Stomach (tissue), 9 donors: Measurements from ENCODE around the gene GJB3. TPM values are rescaled to one million over a fixed set of nuclear protein-coding genes. Genes with fewer than 3 reads are reported as not detected.

ENCODE experiments used
- DNase-seq, 2 donors: peaks; one replicate each; pipeline versions ENCODE4 v3.0.0 to v3.0.0-alpha.2; 2013 to 2019
- H3K27ac ChIP-seq, 5 donors: fragments of 200-600 bp in 4 of 5; sonication (generic) in 4 of 5; one replicate each; pipeline ENCODE4 v1.5.1; 2013 to 2019; ENCODE audit warnings: mild to moderate bottlenecking in 1 of 5, moderate library complexity in 1 of 5
- H3K27me3 ChIP-seq, 3 donors: fragments of 200-600 bp; sonication (generic); one replicate each; pipeline ENCODE4 v1.5.1; 2017 to 2019; ENCODE audit warnings: mixed run types in 1 of 3
- H3K36me3 ChIP-seq, 4 donors: fragments of 200-600 bp; sonication (generic); 1 replicate in 3 of 4; 2 replicates in 1 of 4; pipeline ENCODE4 v1.5.1; 2016 to 2019
- H3K4me1 ChIP-seq, 4 donors: fragments of 200-600 bp; sonication (generic); one replicate each; pipeline ENCODE4 v1.5.1; 2016 to 2019
- H3K4me3 ChIP-seq, 4 donors: fragments of 200-600 bp; sonication (generic) in 3 of 4; one replicate each; pipeline ENCODE4 v1.5.1; 2016 to 2019; ENCODE audit warnings: mild to moderate bottlenecking in 1 of 4
- H3K9me3 ChIP-seq, 4 donors: fragments of 200-600 bp; sonication (generic); one replicate each; pipeline ENCODE4 v1.5.1; 2016 to 2019
- EP300 ChIP-seq: sonication (generic); formaldehyde crosslinking; IDR thresholded peaks from one replicate; pipeline ENCODE4 v1.6.1; 2017; ENCODE audit warnings: antibody characterized with exemption
- POLR2A ChIP-seq, 4 donors: fragments of 450-650 bp; IDR thresholded peaks; one replicate each; pipeline ENCODE4 v1.6.1; 2016; ENCODE audit warnings: antibody characterized with exemption in 4 of 4, control low read depth in 2 of 4, mild to moderate bottlenecking in 1 of 4, moderate library complexity in 1 of 4
- POLR2AphosphoS5 ChIP-seq, 3 donors: sonication (generic); formaldehyde crosslinking; IDR thresholded peaks; one replicate each; pipeline ENCODE4 v1.6.1; 2016; ENCODE audit warnings: antibody characterized with exemption in 3 of 3
- WGBS, 5 donors: extraction: QIAGEN DNeasy Blood & Tissue Kit in 3 of 5; methylation state at CpG; one replicate each; pipeline versions ENCODE4 v1.1.5 to v1.1.7; 2013 to 2018; 5-methylcytosine and 5-hydroxymethylcytosine counted together
- intact Hi-C: fragments of 100-400 bp; cut with DNase I; formaldehyde crosslinking; loops from one replicate; pipeline ENCODE4 v1.15.1; 2023; ENCODE audit warnings: low total_unique reads
- polyA plus RNA-seq, 3 donors: library from polyadenylated mRNA; stranded (reverse); fragments of 200-250 nt; gene quantifications; one replicate each; pipeline ENCODE4 v1.2.3, GENCODE V29; 2013
- total RNA-seq, 5 donors: library from RNA; depleted of rRNA; stranded (reverse); fragments of >200 nt; gene quantifications; one replicate each; pipeline versions ENCODE4 v1.1.0 to v1.2.3, GENCODE V29; 2014 to 2016
- TF ChIP-seq, protein P1 (sequence below), 7 experiments: fragments of 450-650 bp in 4 of 7; fragments of 200-600 bp in 3 of 7; sonication (generic) in 3 of 7; IDR thresholded peaks; one replicate each; pipeline ENCODE4 v1.5.1; 2016 to 2019; ENCODE audit warnings: antibody characterized with exemption in 7 of 7, control low read depth in 2 of 7, mild to moderate bottlenecking in 1 of 7
- donor health status: healthy with polysubstance abuse.
- donor health status: Bipolar disorder and iron deficiency.
- donor health status: healthy.

The GJB3 gene
- total and polyA plus RNA-seq, 8 donors: 0.58 to 32.3 (median 1.8) TPM; not detected in 1

DNA sequence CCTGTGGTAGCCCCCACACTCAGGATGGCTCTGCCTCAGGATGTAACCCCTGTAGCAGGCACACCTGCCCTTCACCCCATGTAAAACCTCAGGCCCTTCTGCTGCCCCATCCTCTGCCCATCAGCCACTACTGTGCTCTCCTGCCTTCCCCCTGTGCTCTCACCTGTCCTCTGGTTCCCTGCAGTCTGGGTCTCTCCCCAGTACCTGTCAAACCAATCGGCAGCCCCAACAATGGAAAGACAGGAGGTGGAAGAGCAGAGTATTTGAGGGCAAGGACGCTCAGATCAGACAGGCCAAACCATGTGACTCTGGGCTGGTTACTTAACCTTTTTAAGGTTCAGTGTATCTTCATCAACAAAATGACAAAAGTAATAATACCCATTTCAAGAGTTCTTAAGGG lies 47.6 kb downstream of the GJB3 start:
- H3K36me3 ChIP-seq: peaks cover 0 to 10% (median 3%) of the 10 kb centered on the region in 4 donors
- H3K27ac ChIP-seq: no peak overlapping the region
- intact Hi-C loops: no loop called here
- peaks cover 0 to 8% (median 0%) of the 10 kb centered on the region in 4 donors for H3K9me3 ChIP-seq
- WGBS, 5 donors: 79 to 83% (median 82%) methylated on average over 2 of the region's 2 CpGs
- no peak overlapping the region for H3K4me3 ChIP-seq
- no peak for DNase-seq
- H3K4me1 ChIP-seq: peaks cover 10 to 25% (median 18%) of the 10 kb centered on the region in 4 donors
- TF ChIP-seq EP300 (no peak), POLR2AphosphoS5 (IDR thresholded peaks at IDR 0.05) (no peak), POLR2A (IDR thresholded peaks at IDR 0.05) (no peak)
- TF ChIP-seq, protein P1, sequence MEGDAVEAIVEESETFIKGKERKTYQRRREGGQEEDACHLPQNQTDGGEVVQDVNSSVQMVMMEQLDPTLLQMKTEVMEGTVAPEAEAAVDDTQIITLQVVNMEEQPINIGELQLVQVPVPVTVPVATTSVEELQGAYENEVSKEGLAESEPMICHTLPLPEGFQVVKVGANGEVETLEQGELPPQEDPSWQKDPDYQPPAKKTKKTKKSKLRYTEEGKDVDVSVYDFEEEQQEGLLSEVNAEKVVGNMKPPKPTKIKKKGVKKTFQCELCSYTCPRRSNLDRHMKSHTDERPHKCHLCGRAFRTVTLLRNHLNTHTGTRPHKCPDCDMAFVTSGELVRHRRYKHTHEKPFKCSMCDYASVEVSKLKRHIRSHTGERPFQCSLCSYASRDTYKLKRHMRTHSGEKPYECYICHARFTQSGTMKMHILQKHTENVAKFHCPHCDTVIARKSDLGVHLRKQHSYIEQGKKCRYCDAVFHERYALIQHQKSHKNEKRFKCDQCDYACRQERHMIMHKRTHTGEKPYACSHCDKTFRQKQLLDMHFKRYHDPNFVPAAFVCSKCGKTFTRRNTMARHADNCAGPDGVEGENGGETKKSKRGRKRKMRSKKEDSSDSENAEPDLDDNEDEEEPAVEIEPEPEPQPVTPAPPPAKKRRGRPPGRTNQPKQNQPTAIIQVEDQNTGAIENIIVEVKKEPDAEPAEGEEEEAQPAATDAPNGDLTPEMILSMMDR (IDR thresholded peaks at IDR 0.05): no peak
- no peaks in the 10 kb centered on the region for H3K27me3 ChIP-seq

DNA sequence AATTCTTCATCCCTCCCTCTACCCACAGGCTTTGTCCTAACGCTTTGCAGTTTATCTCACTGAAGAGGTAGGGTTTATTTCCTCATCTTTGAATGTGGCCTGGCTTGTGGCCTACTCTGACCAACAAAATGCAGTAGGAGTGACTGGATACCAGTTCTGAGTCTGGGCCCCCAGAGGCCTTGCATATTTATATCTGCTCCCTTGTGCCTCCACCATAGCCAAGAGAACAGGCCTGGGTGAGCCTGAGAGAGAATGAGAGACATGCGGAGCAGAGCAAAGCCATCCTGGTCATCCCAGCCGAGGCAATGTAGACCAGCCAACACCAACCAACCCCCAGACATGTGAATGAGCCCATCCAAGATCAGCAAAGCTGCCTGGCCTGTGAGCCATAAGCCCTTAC lies 48.2 kb downstream of the GJB3 start:
- H3K9me3 ChIP-seq: peaks cover 0 to 1% (median 0%) of the 10 kb centered on the region in 4 donors
- intact Hi-C loops: no loop called here
- H3K4me3 ChIP-seq: no peak overlapping the region
- no peak overlapping the region for H3K27ac ChIP-seq
- peaks cover 10 to 25% (median 18%) of the 10 kb centered on the region in 4 donors for H3K4me1 ChIP-seq
- peaks cover 0 to 10% (median 3%) of the 10 kb centered on the region in 4 donors for H3K36me3 ChIP-seq
- WGBS, 5 donors: 69 to 76% (median 70%) methylated on average over 3 of the region's 3 CpGs
- no peaks in the 10 kb centered on the region for H3K27me3 ChIP-seq
- DNase-seq: peak in 1 of 2 donors; percentile 21
- TF ChIP-seq EP300 (no peak), POLR2A (IDR thresholded peaks at IDR 0.05) (no peak), POLR2AphosphoS5 (IDR thresholded peaks at IDR 0.05) (no peak)
- TF ChIP-seq, protein P1 (IDR thresholded peaks at IDR 0.05): no peak

DNA sequence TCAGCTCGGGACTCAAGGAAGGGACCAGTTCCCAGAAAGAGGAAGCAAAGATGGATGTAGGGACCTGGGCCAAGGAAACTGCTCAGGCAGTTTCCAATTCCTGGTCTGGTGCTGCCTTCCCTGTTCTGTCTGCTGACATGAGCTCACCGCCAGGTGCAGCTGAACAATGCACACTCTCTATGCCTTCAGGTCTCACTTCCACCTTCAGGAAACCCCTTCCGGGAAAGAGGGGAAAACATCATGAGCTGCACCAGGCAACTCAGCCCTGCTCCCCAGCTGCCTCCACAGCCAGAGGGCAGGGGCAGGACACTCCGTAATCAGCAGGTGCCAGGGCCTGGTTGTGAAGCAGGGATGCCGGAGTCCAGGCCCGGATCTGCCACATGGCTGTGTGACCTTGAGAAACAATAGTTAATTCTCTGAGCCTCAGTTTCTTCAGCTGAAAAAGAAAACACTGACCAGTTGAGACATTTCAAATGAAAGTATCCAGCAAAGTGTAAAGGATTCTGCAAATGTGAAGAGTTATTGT lies 50.8 kb downstream of the GJB3 start:
- WGBS, 5 donors: 73 to 82% (median 75%) methylated on average over 6 of the region's 6 CpGs
- no peak overlapping the region for H3K27ac ChIP-seq
- peak; percentile 11 to 23 for DNase-seq
- no peak overlapping the region for H3K4me3 ChIP-seq
- H3K4me1 ChIP-seq: peaks cover 0 to 6% (median 0%) of the 10 kb centered on the region in 4 donors
- intact Hi-C loops: no loop called here
- H3K36me3 ChIP-seq: peaks cover 0 to 10% (median 3%) of the 10 kb centered on the region in 4 donors
- no peaks in the 10 kb centered on the region for H3K27me3 ChIP-seq
- H3K9me3 ChIP-seq: no peaks in the 10 kb centered on the region
- TF ChIP-seq, protein P1 (IDR thresholded peaks at IDR 0.05): no peak
- TF ChIP-seq POLR2A (IDR thresholded peaks at IDR 0.05) (no peak), EP300 (no peak), POLR2AphosphoS5 (IDR thresholded peaks at IDR 0.05) (no peak)

DNA sequence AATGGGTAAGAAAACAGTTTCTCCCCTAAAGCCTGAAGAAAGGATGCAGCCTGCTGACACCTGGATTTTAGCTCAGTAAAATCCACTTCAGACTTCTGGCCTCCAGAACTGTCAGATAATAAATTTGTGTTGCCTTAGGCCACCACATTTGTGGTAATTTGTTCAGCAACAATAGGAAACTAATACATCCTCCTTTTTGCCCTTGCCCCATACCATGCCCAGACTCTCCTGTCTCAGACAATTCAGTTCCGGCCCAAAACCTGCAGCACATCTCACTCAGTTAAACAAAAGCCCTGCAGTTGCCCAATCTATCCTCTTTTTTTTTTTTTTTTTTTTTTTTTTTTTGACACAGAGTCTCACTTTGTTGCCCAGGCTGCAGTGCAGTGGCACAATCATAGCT lies 52.7 kb downstream of the GJB3 start:
- H3K4me3 ChIP-seq: no peak overlapping the region
- TF ChIP-seq EP300: no peak
- no peak for TF ChIP-seq POLR2AphosphoS5 (IDR thresholded peaks at IDR 0.05)
- TF ChIP-seq, protein P1 (IDR thresholded peaks at IDR 0.05): no peak
- TF ChIP-seq POLR2A (IDR thresholded peaks at IDR 0.05): no peak
- H3K4me1 ChIP-seq: peaks cover 0 to 6% (median 0%) of the 10 kb centered on the region in 4 donors
- intact Hi-C loops: no loop called here
- H3K27me3 ChIP-seq: no peaks in the 10 kb centered on the region
- DNase-seq: no peak
- peaks cover 0 to 10% (median 3%) of the 10 kb centered on the region in 4 donors for H3K36me3 ChIP-seq
- 65 to 97% (median 88%) methylated on average over 1 of the region's 1 CpG for WGBS, 5 donors
- H3K9me3 ChIP-seq: no peaks in the 10 kb centered on the region
- H3K27ac ChIP-seq: no peak overlapping the region

Other genes starting within 250 kb of the GJB3 start
- under 1 TPM in 1 of 5 donors, not detected in 4; 0.37 TPM for gene GJB5, start 26.2 kb upstream of the GJB3 start, total RNA-seq
- 10 to 100 TPM in 1 of 3 donors, not detected in 2; 23.9 TPM for gene GJB5, start 26.2 kb upstream of the GJB3 start, polyA plus RNA-seq
- gene GJB4, start 21.5 kb upstream of the GJB3 start, total RNA-seq: under 1 TPM in 1 of 5 donors, not detected in 4; 0.18 TPM
- gene GJB4, start 21.5 kb upstream of the GJB3 start, polyA plus RNA-seq: 1 to 10 TPM in 1 of 3 donors, under 1 TPM in 1, not detected in 1; 0.06 to 1.2 TPM
- gene GJA4, start 11.8 kb downstream of the GJB3 start, total RNA-seq: 1 to 10 TPM in 3 of 5 donors, not detected in 2; 1.7 to 4.8 (median 2.3) TPM
- gene GJA4, start 11.8 kb downstream of the GJB3 start, polyA plus RNA-seq: 1 to 10 TPM; 2.2 to 2.9 (median 2.6) TPM
- gene SMIM12, start 78.5 kb downstream of the GJB3 start, total RNA-seq: 10 to 100 TPM in 3 of 5 donors, 1 to 10 TPM in 1, under 1 TPM in 1; 0.58 to 22.8 (median 12.5) TPM
- 10 to 100 TPM; 22.9 to 28.9 (median 26.4) TPM for gene SMIM12, start 78.5 kb downstream of the GJB3 start, polyA plus RNA-seq
- under 1 TPM in 2 of 5 donors, not detected in 3; 0.18 to 0.29 TPM for gene DLGAP3, start 148.4 kb downstream of the GJB3 start, total RNA-seq
- under 1 TPM; 0.15 to 0.25 (median 0.15) TPM for gene DLGAP3, start 148.4 kb downstream of the GJB3 start, polyA plus RNA-seq
- 100 to 1,000 TPM in 1 of 5 donors, 10 to 100 TPM in 3, 1 to 10 TPM in 1; 2.0 to 131 (median 17.6) TPM for gene TMEM35B, start 204.1 kb downstream of the GJB3 start, total RNA-seq
- gene TMEM35B, start 204.1 kb downstream of the GJB3 start, polyA plus RNA-seq: 10 to 100 TPM; 12.5 to 31.1 (median 15.1) TPM